Mucosa of descending colon (tissue), 3 donors: Measurements from ENCODE around the gene RNU4-1. TPM values are rescaled to one million over a fixed set of nuclear protein-coding genes. Genes with fewer than 3 reads are reported as not detected.
"Not testable (repeated sequence)": the region's sequence is repeated elsewhere in the genome, so short reads cannot be mapped to it uniquely, and the experiment has no call there.

ENCODE experiments used
- ATAC-seq: fragments of 200-7000 bp; cut with Tn5 transposase; one replicate; pipeline ENCODE4 v1.9.1; 2020; ENCODE audit warnings: mild to moderate bottlenecking, moderate library complexity
- DNase-seq, 3 donors: peaks; one replicate each; pipeline ENCODE4 v3.0.0-alpha.2; 2020
- H3K36me3 ChIP-seq: fragments of 200-600 bp; one replicate; pipeline ENCODE4 v1.8.0; 2021; ENCODE audit warnings: low read depth, mild to moderate bottlenecking
- H3K4me1 ChIP-seq: fragments of 200-600 bp; one replicate; pipeline ENCODE4 v1.8.0; 2021; ENCODE audit warnings: low read depth, mild to moderate bottlenecking
- H3K4me3 ChIP-seq: fragments of 200-600 bp; one replicate; pipeline ENCODE4 v1.8.0; 2021; ENCODE audit warnings: mild to moderate bottlenecking
- H3K9me3 ChIP-seq: fragments of 200-600 bp; one replicate; pipeline ENCODE4 v1.8.0; 2021; ENCODE audit warnings: mild to moderate bottlenecking
- CTCF ChIP-seq: fragments of 200-600 bp; IDR thresholded peaks from one replicate; pipeline ENCODE4 v1.8.0; 2022; ENCODE audit warnings: antibody characterized with exemption, mild to moderate bottlenecking
- intact Hi-C, 2 donors: fragments of 100-400 bp; cut with DNase I in 1 of 2; cut with micrococcal nuclease in 1 of 2; formaldehyde crosslinking; loops; one replicate each; pipeline versions ENCODE4 v1.11.0 to v1.11.1; 2022; cut with DNase I, micrococcal nuclease
- total RNA-seq, 3 donors: library from RNA; stranded (reverse); fragmentation: NEBNext Ultra II Directional in 2 of 3; extraction: Animal tissue kit (Norgen Biotek cat#: 25700) in 2 of 3; gene quantifications; one replicate each; pipeline versions ENCODE4 v1.2.1 to v1.2.4, GENCODE V29; 2021 to 2023
- donor health status: DM: no; HTN: no; CAD: no; lungs with moderate emphysema.
- donor health status: DM: no; HTN: no; CAD: no.
- donor health status: DM: no; HTN: yes; CAD: no.

Gene RNU4-1
- total RNA-seq, 3 donors from 2014 or later = 2,217 to 4,015 (median 3,130) TPM

- no peak overlapping the region for H3K4me3 ChIP-seq
- H3K36me3 ChIP-seq = no peaks in the 10 kb centered on the region
- H3K4me1 ChIP-seq = peaks cover 10% of the 10 kb centered on the region
- no peak for TF ChIP-seq CTCF
- intact Hi-C loops = no loop called here
- no peaks in the 10 kb centered on the region for H3K9me3 ChIP-seq
- no peak for DNase-seq
- peak; percentile 12 for ATAC-seq
Measured at GRCh38 chr12:120257041-120257821, 35.8 kb downstream of the RNU4-1 start.

GRCh38 chr12:120254809-120255208 is 38.2 kb downstream of the RNU4-1 start:
- no peak for TF ChIP-seq CTCF
- H3K36me3 ChIP-seq = no peaks in the 10 kb centered on the region
- ATAC-seq = no peak
- H3K9me3 ChIP-seq = no peaks in the 10 kb centered on the region
- H3K4me1 ChIP-seq = peaks cover 12% of the 10 kb centered on the region
- intact Hi-C loops = no loop called here
- DNase-seq = no peak
- no peak overlapping the region for H3K4me3 ChIP-seq

GRCh38 chr12:120253313-120253712 is 39.7 kb downstream of the RNU4-1 start:
- peak; percentile 43 for ATAC-seq
- H3K4me1 ChIP-seq = peaks cover 12% of the 10 kb centered on the region
- H3K9me3 ChIP-seq, intact Hi-C loops, H3K36me3 ChIP-seq, H3K4me3 ChIP-seq, DNase-seq: not testable (repeated sequence)

GRCh38 chr12:120252071-120252906 is 40.7 kb downstream of the RNU4-1 start:
- H3K36me3 ChIP-seq = no peaks in the 10 kb centered on the region

GRCh38 chr12:120251364-120252070 is 41.5 kb downstream of the RNU4-1 start:
- intact Hi-C loops, H3K4me3 ChIP-seq, ATAC-seq, H3K9me3 ChIP-seq, DNase-seq, H3K36me3 ChIP-seq, H3K4me1 ChIP-seq: not testable (repeated sequence)

More at GRCh38 chr12:120252071-120252906, 40.7 kb downstream of the RNU4-1 start:
- intact Hi-C loops = no loop called here
- Histone ChIP-seq H3K9me3 (no peaks in the 10 kb centered on the region), H3K4me3 (no peak overlapping the region), H3K4me1 (peaks cover 12% of the 10 kb centered on the region)
- DNase-seq (peak in 1 of 3 donors; percentile 58), ATAC-seq (peak; percentile 78)
- no peak for TF ChIP-seq CTCF

- ATAC-seq (peak; percentile 44), DNase-seq (peak in 2 of 3 donors; percentile 46 to 65)
- Histone ChIP-seq H3K9me3 (no peaks in the 10 kb centered on the region), H3K4me1 (peaks cover 8% of the 10 kb centered on the region), H3K4me3 (no peak overlapping the region), H3K36me3 (no peaks in the 10 kb centered on the region)
- no peak for TF ChIP-seq CTCF
- intact Hi-C loops = no loop called here
Measured at GRCh38 chr12:120249875-120250795, 42.9 kb downstream of the RNU4-1 start.
